ENCODE measurements around the gene SEC23B.

DNA sequence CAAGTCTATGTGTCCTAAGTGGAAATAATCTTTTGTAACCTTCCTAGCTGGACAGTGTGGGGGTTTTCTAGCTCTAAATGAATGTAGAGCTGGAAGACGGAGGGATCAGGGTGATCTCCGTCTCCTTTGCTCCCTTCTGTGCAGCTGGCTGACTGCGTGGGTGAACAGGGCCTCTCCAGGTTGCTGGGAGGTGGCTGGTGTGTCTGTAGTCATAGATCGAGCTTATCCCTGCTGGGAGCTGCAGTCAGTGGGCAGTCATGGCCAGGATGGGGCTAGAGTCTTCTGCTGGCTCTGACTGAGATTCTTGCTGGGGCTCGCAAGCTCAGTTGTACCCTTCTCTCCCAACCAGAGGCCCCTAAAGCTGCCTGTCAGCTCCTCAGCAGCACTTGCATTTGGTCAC, 6.4 kb downstream of the SEC23B start:
- TF ChIP-seq, protein P1, sequence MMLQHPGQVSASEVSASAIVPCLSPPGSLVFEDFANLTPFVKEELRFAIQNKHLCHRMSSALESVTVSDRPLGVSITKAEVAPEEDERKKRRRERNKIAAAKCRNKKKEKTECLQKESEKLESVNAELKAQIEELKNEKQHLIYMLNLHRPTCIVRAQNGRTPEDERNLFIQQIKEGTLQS (IDR thresholded peaks at IDR 0.05; ENCODE audit: borderline replicate concordance, extremely low read depth, low read depth, low read length) = no peak
- no peak for TF ChIP-seq SP1 (IDR thresholded peaks at IDR 0.05; ENCODE audit: low read depth, low read length)
- TF ChIP-seq GABPA (IDR thresholded peaks at IDR 0.05; ENCODE audit: low read depth) = no peak
- no peak for TF ChIP-seq NRF1 (conservative IDR thresholded peaks at IDR 0.05; ENCODE audit: low read depth, low read length)
- TF ChIP-seq, protein P2, sequence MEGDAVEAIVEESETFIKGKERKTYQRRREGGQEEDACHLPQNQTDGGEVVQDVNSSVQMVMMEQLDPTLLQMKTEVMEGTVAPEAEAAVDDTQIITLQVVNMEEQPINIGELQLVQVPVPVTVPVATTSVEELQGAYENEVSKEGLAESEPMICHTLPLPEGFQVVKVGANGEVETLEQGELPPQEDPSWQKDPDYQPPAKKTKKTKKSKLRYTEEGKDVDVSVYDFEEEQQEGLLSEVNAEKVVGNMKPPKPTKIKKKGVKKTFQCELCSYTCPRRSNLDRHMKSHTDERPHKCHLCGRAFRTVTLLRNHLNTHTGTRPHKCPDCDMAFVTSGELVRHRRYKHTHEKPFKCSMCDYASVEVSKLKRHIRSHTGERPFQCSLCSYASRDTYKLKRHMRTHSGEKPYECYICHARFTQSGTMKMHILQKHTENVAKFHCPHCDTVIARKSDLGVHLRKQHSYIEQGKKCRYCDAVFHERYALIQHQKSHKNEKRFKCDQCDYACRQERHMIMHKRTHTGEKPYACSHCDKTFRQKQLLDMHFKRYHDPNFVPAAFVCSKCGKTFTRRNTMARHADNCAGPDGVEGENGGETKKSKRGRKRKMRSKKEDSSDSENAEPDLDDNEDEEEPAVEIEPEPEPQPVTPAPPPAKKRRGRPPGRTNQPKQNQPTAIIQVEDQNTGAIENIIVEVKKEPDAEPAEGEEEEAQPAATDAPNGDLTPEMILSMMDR (IDR thresholded peaks at IDR 0.05 in 2 of 3, conservative IDR thresholded peaks at IDR 0.05 in 1 of 3; ENCODE audit: control insufficient read depth in 2 of 3, extremely low read depth in 1 of 3, insufficient read depth in 1 of 3, low read depth in 3 of 3, low read length in 3 of 3) = no peak
- no peak for TF ChIP-seq SREBF2 (IDR thresholded peaks at IDR 0.05; ENCODE audit: low read length)
- TF ChIP-seq ZNF384 (IDR thresholded peaks at IDR 0.05; ENCODE audit: borderline replicate concordance, low read depth, low read length) = no peak
- TF ChIP-seq, protein P3, sequence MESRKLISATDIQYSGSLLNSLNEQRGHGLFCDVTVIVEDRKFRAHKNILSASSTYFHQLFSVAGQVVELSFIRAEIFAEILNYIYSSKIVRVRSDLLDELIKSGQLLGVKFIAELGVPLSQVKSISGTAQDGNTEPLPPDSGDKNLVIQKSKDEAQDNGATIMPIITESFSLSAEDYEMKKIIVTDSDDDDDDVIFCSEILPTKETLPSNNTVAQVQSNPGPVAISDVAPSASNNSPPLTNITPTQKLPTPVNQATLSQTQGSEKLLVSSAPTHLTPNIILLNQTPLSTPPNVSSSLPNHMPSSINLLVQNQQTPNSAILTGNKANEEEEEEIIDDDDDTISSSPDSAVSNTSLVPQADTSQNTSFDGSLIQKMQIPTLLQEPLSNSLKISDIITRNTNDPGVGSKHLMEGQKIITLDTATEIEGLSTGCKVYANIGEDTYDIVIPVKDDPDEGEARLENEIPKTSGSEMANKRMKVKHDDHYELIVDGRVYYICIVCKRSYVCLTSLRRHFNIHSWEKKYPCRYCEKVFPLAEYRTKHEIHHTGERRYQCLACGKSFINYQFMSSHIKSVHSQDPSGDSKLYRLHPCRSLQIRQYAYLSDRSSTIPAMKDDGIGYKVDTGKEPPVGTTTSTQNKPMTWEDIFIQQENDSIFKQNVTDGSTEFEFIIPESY (IDR thresholded peaks at IDR 0.05) = no peak
- TF ChIP-seq PML (IDR thresholded peaks at IDR 0.05; ENCODE audit: low read length) = no peak
- no peak for TF ChIP-seq RB1 (IDR thresholded peaks at IDR 0.05; ENCODE audit: borderline replicate concordance)
- TF ChIP-seq TBL1XR1 (IDR thresholded peaks at IDR 0.05; ENCODE audit: low read depth, low read length) = no peak
